Duodenal mucosa (tissue), 2 donors: ENCODE data around the gene TBC1D4.

Experiments
- H3K27ac ChIP-seq: one replicate; pipeline ENCODE4 v1.7.0; 2013; ENCODE audit warnings: low read depth, low read length
- H3K27me3 ChIP-seq, 2 donors: one replicate each; pipeline ENCODE4 v1.7.0; 2013; ENCODE audit warnings: low read length in 2 of 2, control low read depth in 1 of 2; ENCODE audit not compliant: insufficient read depth in 2 of 2, control insufficient read depth in 1 of 2
- H3K36me3 ChIP-seq, 2 donors: one replicate each; pipeline ENCODE4 v1.7.0; 2013; ENCODE audit warnings: low read length in 2 of 2, control low read depth in 1 of 2; ENCODE audit not compliant: insufficient read depth in 2 of 2, control insufficient read depth in 1 of 2
- H3K4me1 ChIP-seq, 2 donors: one replicate each; pipeline ENCODE4 v1.7.0; 2013; ENCODE audit warnings: low read length in 2 of 2, control low read depth in 1 of 2; ENCODE audit not compliant: insufficient read depth in 2 of 2, control insufficient read depth in 1 of 2
- H3K4me3 ChIP-seq, 2 donors: one replicate each; pipeline ENCODE4 v1.7.0; 2013; ENCODE audit warnings: low read length in 2 of 2, low read depth in 1 of 2
- H3K9ac ChIP-seq, 2 donors: one replicate each; pipeline ENCODE4 v1.7.0; 2013; ENCODE audit warnings: low read length in 2 of 2, low read depth in 1 of 2
- H3K9me3 ChIP-seq, 2 donors: one replicate each; pipeline ENCODE4 v1.7.0; 2013; ENCODE audit warnings: low read length in 2 of 2, control low read depth in 1 of 2; ENCODE audit not compliant: control insufficient read depth in 1 of 2

The TBC1D4 gene

GRCh38 chr13:75407998-75408397, 74.0 kb downstream of the TBC1D4 start:
- H3K27ac ChIP-seq, result no peak overlapping the region
- H3K9me3 ChIP-seq, result no peaks in the 10 kb centered on the region
- H3K4me3 ChIP-seq, result no peak overlapping the region
- H3K9ac ChIP-seq, result no peak overlapping the region
- H3K36me3 ChIP-seq, result no peaks in the 10 kb centered on the region
- H3K27me3 ChIP-seq, result no peaks in the 10 kb centered on the region
- H3K4me1 ChIP-seq, result no peaks in the 10 kb centered on the region

GRCh38 chr13:75407473-75407872, 74.5 kb downstream of the TBC1D4 start:
- Histone ChIP-seq H3K36me3 (no peaks in the 10 kb centered on the region), H3K9ac (no peak overlapping the region), H3K27me3 (no peaks in the 10 kb centered on the region), H3K4me3 (no peak overlapping the region), H3K9me3 (no peaks in the 10 kb centered on the region), H3K4me1 (no peaks in the 10 kb centered on the region), H3K27ac (no peak overlapping the region)

- H3K4me3 ChIP-seq, result no peak overlapping the region
- H3K27ac ChIP-seq, result no peak overlapping the region
- no peaks in the 10 kb centered on the region for H3K27me3 ChIP-seq
- H3K9ac ChIP-seq, result no peak overlapping the region
- no peaks in the 10 kb centered on the region for H3K4me1 ChIP-seq
- no peaks in the 10 kb centered on the region for H3K9me3 ChIP-seq
- no peaks in the 10 kb centered on the region for H3K36me3 ChIP-seq
These were observed 75.8 kb downstream of the TBC1D4 start for GRCh38 chr13:75405976-75406703.

GRCh38 chr13:75404726-75405125, 77.2 kb downstream of the TBC1D4 start:
- no peaks in the 10 kb centered on the region for H3K27me3 ChIP-seq
- H3K4me1 ChIP-seq, result no peaks in the 10 kb centered on the region
- no peak overlapping the region for H3K4me3 ChIP-seq
- no peak overlapping the region for H3K9ac ChIP-seq
- H3K9me3 ChIP-seq, result no peaks in the 10 kb centered on the region
- H3K36me3 ChIP-seq, result no peaks in the 10 kb centered on the region
- H3K27ac ChIP-seq, result no peak overlapping the region

- H3K4me1 ChIP-seq, result no peaks in the 10 kb centered on the region
- no peak overlapping the region for H3K4me3 ChIP-seq
- no peak overlapping the region for H3K9ac ChIP-seq
- H3K9me3 ChIP-seq, result peaks cover 0 to 4% of the 10 kb centered on the region in 2 donors
- H3K36me3 ChIP-seq, result no peaks in the 10 kb centered on the region
- no peaks in the 10 kb centered on the region for H3K27me3 ChIP-seq
- no peak overlapping the region for H3K27ac ChIP-seq
These were observed 79.2 kb downstream of the TBC1D4 start for GRCh38 chr13:75402787-75403186.

GRCh38 chr13:75400775-75401174, 81.2 kb downstream of the TBC1D4 start:
- Histone ChIP-seq H3K4me3 (no peak overlapping the region), H3K27me3 (no peaks in the 10 kb centered on the region), H3K9me3 (peaks cover 0 to 4% of the 10 kb centered on the region in 2 donors), H3K9ac (no peak overlapping the region), H3K36me3 (no peaks in the 10 kb centered on the region), H3K27ac (no peak overlapping the region), H3K4me1 (no peaks in the 10 kb centered on the region)

GRCh38 chr13:75399879-75400217, 82.1 kb downstream of the TBC1D4 start:
- no peak overlapping the region for H3K27ac ChIP-seq
- H3K36me3 ChIP-seq, result no peaks in the 10 kb centered on the region
- H3K4me3 ChIP-seq, result no peak overlapping the region
- no peaks in the 10 kb centered on the region for H3K27me3 ChIP-seq
- peaks cover 0 to under 1% of the 10 kb centered on the region in 2 donors for H3K4me1 ChIP-seq
- H3K9me3 ChIP-seq, result peaks cover 0 to 4% of the 10 kb centered on the region in 2 donors
- H3K9ac ChIP-seq, result no peak overlapping the region

- Histone ChIP-seq H3K36me3 (no peaks in the 10 kb centered on the region), H3K9me3 (peaks cover 0 to 4% of the 10 kb centered on the region in 2 donors), H3K4me3 (no peak overlapping the region), H3K27ac (no peak overlapping the region), H3K27me3 (no peaks in the 10 kb centered on the region), H3K4me1 (peaks cover 0 to 3% of the 10 kb centered on the region in 2 donors), H3K9ac (no peak overlapping the region)
These were observed 82.6 kb downstream of the TBC1D4 start for GRCh38 chr13:75399168-75399878.

- Histone ChIP-seq H3K36me3 (no peaks in the 10 kb centered on the region), H3K4me1 (peaks cover 0 to 3% of the 10 kb centered on the region in 2 donors), H3K27ac (no peak overlapping the region), H3K9ac (no peak overlapping the region), H3K9me3 (peaks cover 0 to 4% of the 10 kb centered on the region in 2 donors), H3K27me3 (no peaks in the 10 kb centered on the region), H3K4me3 (no peak overlapping the region)
These were observed 83.9 kb downstream of the TBC1D4 start for GRCh38 chr13:75398072-75398471.

- H3K9me3 ChIP-seq, result peaks cover 0 to 4% of the 10 kb centered on the region in 2 donors
- no peak overlapping the region for H3K27ac ChIP-seq
- no peak overlapping the region for H3K4me3 ChIP-seq
- H3K27me3 ChIP-seq, result no peaks in the 10 kb centered on the region
- no peak overlapping the region for H3K9ac ChIP-seq
- no peaks in the 10 kb centered on the region for H3K36me3 ChIP-seq
- H3K4me1 ChIP-seq, result peaks cover 0 to 3% of the 10 kb centered on the region in 2 donors
These were observed 86.1 kb downstream of the TBC1D4 start for GRCh38 chr13:75395901-75396300.
